Hepatocyte (in vitro differentiated cells): ENCODE results near the gene IER3IP1.

Source experiments
- EZH2 ChIP-seq: fragments of 200-600 bp; sonication (generic); IDR thresholded peaks from 2 replicates; pipeline ENCODE4 v1.6.1; 2016; ENCODE audit warnings: antibody characterized with exemption, mild to moderate bottlenecking, borderline replicate concordance
- TF ChIP-seq, protein P1 (sequence below): fragments of 200-600 bp; sonication (generic); IDR thresholded peaks from 2 replicates; pipeline ENCODE4 v1.5.1; 2016; ENCODE audit warnings: antibody characterized with exemption, mild to moderate bottlenecking; ENCODE audit not compliant: poor library complexity

DNA sequence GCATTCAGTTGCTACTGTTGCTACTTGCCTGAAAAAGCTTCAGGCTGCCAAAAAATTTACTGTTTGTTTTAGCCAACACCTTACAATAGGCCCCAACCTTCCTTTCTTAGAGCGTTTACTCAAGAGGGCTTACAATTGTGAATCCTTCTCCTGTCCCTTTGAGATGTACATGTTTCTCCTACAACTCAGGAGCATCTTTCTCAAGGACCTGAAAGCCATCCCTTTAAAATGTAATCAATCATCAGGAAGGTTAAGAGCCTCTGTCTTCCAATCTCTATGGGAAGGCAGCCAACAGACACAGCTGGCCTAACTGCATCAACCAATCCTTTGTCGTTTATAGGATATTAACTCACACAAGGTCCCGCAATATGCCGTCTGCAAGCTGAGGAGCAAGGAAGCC lies 3.4 kb upstream of the IER3IP1 start:
- TF ChIP-seq, protein P1, sequence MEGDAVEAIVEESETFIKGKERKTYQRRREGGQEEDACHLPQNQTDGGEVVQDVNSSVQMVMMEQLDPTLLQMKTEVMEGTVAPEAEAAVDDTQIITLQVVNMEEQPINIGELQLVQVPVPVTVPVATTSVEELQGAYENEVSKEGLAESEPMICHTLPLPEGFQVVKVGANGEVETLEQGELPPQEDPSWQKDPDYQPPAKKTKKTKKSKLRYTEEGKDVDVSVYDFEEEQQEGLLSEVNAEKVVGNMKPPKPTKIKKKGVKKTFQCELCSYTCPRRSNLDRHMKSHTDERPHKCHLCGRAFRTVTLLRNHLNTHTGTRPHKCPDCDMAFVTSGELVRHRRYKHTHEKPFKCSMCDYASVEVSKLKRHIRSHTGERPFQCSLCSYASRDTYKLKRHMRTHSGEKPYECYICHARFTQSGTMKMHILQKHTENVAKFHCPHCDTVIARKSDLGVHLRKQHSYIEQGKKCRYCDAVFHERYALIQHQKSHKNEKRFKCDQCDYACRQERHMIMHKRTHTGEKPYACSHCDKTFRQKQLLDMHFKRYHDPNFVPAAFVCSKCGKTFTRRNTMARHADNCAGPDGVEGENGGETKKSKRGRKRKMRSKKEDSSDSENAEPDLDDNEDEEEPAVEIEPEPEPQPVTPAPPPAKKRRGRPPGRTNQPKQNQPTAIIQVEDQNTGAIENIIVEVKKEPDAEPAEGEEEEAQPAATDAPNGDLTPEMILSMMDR = no peak
- TF ChIP-seq EZH2 = no peak
